ENCODE data around the gene AMBP.
A peak's percentile ranks its signal among the peaks of the same experiment; 100 is the strongest.

AMBP gene

DNA sequence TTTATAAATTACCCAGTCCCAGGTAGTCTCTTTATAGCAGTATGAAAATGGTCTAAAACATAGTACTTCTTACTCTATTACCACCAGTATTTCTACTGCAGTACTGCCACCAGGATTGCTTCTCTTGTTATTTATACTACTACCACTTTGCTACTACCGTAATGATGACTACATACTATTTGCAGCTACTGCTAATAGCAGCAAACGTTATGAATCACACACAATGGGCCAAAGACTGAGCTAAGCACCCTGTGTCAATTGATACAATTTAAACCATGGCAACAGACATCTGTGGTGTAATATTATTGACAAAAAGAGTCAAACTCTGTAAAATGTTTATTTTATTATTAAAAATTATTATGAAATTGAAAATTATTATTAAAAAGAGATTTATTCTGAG lies 36.3 kb upstream of the AMBP start:
- FAIRE-seq, result no peak
- DNase-seq (ENCODE audit: insufficient read length, low spot score), result no peak

DNA sequence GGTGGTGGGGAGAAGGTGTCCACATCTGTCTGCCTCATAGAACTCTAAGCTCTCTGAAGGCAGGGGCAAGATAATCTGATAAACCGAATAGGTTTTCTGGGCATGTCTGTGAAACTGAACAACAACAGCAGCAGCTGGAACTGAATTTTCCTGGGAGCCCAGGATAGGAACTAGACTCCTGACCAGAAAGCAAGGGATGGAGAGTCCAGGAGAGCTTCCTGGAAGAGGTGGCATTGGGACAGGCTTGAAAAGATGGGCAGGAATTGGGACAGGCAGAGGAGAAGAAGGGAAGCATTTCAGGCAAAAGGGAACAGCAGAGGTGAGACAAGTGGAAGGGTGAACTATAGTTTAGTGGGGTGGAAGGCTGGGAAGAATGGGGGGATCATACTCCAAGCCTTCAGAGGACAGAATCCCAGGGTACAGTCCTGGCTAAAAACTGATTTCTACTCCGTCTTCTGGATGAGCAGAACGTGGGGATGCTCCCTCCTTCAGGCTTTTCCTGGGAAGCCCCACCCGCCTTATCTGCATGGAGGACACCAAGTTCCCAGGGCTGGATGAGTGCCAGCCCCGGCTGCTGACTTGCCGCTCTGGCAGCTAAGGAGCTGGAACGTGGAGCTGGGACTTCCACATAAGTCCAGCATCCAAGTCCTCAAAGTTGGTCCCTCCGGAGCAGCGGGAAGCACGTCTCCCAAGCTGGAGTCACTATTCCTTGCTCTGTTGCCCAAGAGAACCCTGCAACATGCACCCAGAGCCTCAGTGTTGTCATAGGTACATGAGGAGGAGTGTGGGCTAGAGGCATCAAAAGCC lies 34.9 kb upstream of the AMBP start:
- FAIRE-seq (no peak), DNase-seq (ENCODE audit: insufficient read length, low spot score) (no peak)

DNA sequence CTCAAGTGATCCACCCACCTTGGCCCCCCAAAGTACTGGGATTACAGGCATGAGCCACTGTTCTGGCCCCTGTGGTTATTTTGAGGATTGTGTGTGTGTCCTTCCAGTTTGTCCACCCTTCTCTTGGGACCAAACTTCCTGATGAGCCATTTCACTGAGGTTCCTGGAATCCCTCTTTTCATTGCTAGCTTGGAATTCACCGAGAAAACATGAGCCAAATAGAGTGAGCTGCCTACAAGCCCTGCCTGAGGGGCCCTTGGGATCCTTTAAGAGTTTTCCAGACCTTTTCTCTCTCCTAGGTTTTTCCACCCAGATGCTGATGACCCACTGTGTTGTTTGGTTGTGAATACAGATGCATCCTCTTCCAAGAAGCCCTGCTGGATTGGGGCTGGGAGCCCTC lies 34.2 kb upstream of the AMBP start:
- no peak for DNase-seq (ENCODE audit: insufficient read length, low spot score)

DNA sequence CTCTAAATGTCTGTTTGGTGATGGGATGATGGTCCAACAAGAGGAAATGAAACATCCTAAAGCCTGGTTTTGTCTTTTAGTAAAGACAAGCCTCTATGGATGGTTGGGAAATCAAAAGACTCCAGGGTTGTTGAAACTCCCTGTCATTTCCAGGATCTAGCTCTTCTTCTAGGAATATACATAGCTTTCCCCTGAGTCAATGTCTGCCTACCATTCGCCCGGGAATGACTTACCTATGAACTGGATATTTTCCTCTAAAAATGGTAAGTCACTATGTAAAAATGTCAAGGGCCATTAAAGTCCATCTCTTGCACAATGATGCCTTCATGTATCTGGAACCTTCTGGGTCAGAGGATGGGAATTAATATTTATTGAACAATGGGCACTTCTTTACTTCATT lies 32.1 kb upstream of the AMBP start:
- FAIRE-seq, result no peak
- DNase-seq (ENCODE audit: insufficient read length, low spot score), result no peak

More for the DNA sequence above, 34.2 kb upstream of the AMBP start:
- no peak for FAIRE-seq

DNA sequence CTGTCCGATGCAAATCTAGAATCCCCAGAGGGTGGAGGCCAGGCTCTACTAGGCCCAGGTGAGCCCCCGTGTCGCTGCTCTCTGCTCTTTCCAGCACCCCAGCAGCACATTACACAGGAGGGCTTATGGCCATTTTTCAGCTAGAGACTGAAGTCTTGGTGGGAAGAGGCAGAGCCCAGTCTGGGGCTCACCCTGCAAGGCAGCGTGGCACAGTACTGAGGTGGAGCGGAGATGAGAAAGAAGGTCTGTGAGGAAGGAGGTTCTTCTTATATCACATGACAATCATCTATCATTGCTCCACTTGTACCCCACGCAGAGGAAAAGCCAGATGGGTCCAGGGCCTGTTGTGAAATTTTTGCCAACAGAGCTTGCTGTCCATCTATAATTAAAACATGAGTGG lies 31.0 kb upstream of the AMBP start:
- no peak for FAIRE-seq
- no peak for DNase-seq (ENCODE audit: insufficient read length, low spot score)

DNA sequence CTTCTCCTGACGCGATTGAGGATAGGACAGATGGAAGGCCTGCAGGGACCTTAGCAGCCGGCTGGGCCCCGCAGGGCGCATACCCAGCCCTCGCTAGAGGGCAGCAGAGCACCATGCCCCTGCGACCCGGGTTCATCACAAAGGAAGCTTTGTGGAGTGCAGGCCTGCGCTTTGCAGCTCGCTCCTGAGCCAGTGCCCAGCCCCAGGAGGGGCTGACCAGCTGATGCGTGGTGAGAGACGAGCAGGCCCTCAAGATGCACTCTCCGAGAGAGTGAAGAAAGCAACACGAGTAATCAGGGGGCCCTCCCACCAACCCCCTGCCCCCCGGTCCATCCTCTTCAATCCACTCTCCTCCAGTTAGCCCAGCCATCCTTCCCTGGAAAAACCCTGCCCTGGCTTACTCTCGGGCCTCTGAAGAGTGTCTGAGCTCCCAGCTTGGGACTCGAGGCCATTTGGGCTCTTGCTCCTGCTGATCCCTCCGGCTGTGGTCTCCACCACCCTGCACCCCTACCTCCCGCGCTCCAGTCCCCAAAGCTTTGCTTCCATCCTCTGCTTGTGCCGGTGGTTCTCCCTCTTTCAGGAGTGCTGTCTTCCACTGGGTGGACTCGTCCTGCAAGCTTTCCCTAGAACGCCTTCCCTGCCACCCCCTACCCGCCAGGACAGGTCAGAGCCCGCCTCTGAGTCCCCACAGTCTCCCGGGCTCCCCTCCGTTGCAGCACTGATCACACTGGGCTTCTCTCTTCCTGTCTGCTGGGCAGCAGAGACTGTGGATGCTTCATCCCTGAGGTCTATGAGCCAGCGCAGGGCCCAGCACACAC lies 30.1 kb upstream of the AMBP start:
- FAIRE-seq (peak; percentile 37), DNase-seq (ENCODE audit: insufficient read length, low spot score) (peak; percentile 59)

DNA sequence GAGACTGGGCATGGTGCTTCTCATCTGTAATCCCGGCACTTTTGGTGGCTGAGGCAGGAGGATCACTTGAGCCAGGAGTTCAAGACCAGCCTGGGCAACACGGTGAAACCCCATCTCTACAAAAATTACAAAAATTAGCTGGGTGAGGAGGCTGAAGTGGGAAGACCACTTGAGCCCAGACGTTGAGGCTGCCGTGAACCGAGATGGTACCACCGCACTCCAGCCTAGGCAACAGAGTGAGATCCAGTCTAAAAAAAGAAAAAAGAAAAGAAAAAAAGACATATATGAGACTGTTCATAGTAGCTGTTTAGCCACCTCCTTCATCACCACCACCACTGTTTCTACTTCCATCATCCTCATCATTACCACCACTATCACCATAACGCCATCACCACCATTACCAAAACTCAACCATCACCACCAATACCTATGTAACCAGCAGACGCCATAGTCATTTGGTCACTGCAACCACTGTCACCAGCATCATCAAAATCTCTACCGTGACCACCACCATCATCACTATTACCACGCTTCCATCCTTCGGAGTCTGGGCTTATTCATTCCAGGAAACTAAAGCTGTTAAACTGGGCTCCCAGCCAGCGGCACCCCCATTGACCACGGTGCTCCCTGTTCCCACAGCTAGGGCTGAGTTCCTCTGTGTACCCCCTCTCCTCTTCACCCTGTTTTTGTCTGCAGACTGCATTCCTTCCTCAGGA lies 29.3 kb upstream of the AMBP start:
- no peak for FAIRE-seq
- DNase-seq (ENCODE audit: insufficient read length, low spot score), result no peak

DNA sequence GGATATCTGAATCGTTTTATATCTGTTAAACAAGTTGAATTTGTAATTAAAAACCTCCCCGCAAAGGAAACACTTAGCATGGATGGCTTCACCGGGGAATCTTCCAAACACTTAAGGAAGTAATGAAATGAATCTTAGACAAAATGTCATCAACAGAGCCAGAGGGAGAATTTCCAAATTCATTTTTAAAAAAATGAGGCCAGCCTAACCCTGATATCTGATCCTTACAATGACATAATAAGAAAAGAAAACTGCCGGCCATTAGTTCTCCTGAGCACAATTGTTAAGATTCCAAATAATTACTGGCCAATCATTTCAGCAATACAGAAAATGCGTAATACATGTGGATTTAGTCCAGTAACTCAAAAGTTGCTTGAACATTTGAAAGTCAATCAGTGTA lies 27.1 kb upstream of the AMBP start:
- FAIRE-seq (no peak), DNase-seq (ENCODE audit: insufficient read length, low spot score) (no peak)

DNA sequence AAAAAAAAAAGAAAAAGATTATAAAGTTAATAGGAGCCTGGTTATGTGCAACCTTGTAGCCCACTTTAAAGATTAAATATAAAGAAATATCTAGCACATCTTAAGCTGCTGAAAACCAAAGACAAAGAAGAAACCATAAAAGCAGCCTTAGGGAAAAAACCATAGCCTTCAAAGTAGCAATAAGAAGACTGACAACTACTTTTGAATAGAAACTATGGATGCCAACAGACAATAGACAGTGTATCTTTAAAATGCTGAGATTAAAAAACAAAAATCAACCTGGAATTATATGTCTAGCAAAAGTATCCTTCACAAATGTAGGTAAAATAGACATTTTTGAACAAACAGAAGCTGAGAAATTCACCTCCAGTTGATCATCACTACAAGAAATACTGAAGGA lies 24.4 kb upstream of the AMBP start:
- FAIRE-seq (no peak), DNase-seq (ENCODE audit: insufficient read length, low spot score) (no peak)

DNA sequence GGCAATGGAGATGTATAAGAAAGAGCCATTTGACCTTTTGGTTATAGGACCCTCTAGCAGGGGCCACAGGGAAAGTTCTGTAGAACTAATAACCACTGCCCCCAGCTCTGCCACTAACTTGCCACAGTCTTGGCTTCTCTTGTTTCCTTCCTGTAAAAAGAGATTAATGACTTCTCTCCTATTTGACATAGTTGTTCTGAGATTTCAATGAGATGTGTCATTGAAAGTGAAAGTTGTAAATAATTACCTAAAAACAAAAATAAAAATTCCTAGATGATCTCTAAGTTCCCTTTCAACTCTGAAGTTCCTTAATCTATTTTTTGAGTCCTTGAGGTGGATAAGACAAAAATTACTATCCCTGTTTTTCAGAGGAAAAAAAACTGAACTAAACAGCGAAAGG lies 22.4 kb upstream of the AMBP start:
- no peak for DNase-seq (ENCODE audit: insufficient read length, low spot score)
- FAIRE-seq, result no peak

DNA sequence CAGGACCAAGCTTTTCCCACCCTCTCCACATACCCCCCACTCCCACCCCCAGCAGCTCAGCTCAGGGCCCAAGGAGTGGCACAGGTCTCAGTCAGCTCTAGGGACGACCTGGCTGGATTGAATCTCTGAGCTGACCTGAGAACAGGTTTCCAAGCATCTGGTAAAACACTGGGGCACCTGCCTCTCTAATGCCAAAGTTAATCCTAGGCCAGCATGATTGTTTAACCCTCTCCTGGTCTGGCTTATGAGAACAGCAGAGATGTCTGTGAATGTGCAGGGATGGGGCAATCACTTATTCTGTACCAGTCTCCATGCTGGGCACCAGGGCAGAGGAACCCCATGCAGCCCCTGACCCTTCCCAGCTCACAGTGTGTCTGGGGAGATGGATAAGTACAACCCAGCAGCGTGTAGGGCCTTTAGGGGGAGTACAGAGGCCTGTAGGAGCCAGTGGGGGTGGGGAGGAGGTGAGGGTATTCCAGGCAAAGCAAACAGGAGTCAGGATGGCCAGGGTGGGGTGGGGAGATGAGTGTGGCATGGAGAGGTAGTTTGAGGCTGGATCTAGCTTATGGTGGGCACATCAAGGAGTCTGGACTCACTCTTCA lies 21.7 kb upstream of the AMBP start:
- DNase-seq (ENCODE audit: insufficient read length, low spot score) (no peak), FAIRE-seq (no peak)

DNA sequence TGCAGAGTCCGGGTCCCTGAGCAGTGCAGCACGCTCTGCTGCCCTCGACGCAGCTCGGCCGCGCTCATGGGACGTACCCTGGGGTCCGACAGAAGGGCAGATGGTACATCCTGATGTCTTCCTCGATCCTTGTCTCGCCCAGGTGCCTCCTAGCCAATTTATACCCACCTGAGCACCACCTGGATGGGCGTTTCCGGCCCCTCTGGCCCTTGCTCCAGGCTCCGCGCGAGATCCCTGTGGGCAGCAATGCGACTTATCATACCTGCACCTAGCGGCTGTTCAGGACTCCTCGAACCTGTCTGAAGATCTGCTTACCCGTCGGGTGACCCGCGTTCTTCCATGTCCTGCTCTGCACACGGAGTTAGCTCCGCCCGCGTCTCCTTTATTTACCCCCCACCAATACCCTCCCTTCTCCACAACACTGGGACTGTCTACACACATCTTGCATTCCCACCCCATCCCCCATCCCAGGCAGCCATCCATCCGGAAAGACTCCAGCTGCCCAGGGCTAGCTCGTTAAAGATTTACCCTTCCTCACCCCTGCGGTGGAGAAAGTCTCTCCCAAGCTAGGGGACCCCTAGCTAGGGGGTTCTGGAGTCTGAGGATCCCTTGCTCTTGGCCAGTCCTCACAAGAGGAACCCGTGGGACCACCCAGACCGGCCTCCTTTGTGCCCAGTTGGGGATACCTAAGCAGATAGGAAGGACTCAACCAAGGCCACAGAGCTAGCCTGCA lies 21.0 kb upstream of the AMBP start, which contains the start of gene KIF12:
TSS of gene KIF12 (minus strand) at position 357 of the 733 bp plus-strand sequence. CDS start at position 341, 16 bp downstream.
- FAIRE-seq (no peak), DNase-seq (ENCODE audit: insufficient read length, low spot score) (no peak)

DNA sequence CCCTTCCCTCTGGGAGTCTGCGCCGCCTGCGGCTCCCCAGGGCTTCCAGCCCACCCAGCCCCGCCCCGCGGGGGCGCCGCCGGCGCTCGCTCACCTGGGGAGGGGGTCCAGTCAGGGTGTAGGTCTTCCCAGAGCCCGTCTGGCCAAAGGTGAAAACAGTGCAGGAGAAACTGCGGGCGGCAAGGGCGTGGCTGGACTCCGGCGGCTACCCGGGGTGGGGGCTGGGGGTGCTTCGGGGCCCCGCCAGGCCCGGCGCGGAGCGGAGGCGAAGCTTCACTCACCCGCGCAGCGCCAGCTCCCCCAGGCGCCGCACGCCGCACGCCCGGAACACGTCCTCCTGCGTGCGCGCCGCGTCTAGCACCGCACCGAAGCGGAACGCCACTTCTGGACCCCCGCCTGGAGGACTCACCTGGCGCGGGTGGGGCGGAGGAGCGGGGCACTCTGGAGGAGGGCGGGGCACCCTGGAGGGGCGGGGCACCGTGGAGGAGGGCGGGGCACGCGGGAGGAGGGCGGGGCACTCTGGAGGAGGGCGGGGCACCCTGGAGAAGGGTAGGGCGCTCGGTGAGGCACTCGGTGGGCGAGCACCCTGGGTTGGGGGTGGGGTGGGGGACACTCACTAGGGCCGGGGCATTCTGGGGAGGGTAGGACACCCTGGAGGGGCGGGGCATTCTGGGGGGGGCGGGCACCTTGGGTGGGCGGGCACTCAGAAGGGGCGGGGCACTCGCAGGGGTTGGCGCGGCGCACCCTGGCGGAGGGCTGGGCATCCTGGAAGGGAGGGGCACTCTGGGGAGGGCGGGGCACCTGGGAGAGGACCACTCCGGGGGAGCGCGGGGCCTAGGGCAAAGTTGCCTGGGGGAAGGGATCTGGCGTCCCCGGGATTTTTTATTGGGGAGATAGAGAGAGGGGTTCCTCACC lies 20.2 kb upstream of the AMBP start:
- DNase-seq (ENCODE audit: insufficient read length, low spot score), result no peak
- no peak for FAIRE-seq

DNA sequence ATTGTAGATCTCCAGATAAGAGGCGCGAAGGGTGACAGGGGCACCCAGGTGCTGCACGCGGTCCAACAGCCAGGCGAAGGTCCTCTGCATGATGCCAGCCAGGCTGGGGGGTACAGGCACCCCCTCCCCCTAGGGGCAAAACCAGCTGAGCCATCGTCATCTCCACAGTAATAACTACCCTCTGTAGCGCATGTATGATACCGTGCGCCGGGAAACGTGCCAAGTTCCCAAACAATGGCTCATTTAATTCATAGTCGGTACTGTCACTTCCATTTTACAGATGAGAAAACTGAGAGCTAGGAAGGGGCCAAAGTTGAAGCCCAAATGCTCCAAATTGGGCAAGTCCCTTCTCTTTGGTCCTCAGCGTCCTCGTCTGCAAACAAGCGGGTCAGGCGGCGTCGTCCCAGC lies 19.5 kb upstream of the AMBP start:
- no peak for FAIRE-seq
- no peak for DNase-seq (ENCODE audit: insufficient read length, low spot score)

DNA sequence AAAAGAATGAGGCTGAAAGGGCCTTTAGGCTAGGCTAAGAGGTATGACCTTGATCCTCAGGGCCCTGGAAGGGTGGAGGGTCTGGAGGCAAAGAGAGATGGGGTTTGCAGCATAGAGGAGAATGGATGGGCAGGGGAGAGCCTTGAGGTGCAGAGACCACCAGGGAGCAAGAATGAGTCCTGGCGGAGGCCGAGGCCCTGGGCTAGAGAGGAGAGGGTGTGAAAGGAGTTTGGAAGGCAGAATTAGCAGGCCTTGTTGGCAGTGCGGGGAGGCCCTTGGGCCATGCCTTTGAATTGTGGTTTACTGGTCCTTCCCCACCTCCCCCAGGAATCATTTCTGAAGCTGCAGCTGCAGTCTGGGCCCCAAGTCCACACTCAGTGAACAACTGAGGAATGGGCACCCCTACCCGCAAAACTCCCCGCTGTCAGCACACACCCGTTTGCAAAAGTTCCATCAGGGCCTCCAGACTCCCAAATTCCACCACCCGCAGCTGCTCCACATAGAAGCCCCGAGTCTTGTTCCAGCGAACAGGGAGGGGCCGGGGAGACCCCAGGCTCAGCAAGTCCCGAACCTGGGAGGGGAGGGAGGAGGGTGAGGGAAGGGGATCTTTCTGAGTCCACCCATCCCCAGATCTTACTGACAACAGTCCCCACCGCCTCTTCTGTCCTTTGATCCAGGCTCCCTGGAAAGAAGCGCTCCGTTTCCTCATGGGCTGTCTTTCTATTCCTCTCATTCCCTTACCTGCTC lies 18.9 kb upstream of the AMBP start:
- no peak for DNase-seq (ENCODE audit: insufficient read length, low spot score)

DNA sequence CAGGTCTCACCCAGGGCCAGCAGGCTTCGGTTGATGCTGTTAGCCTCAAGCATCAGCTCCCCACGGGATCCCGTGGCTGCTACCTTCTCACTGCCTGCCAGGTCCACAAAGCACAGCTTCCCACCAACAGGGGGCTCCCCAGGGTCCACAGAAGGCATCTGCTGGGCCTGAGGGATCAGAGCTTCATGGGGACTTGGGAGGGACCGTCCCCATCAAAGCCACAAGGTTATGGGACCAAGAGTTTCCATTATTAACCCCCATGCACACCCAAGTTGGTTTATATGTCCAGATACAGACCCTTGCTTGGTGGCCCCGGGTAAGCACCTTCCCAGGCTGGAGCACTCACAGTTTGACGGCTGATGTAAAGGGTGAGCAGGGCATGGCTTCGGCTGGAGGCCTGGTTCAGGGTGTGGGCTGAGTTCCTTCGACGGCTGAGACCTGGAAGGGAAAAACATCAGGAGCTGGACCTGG lies 18.0 kb upstream of the AMBP start:
- FAIRE-seq (no peak), DNase-seq (ENCODE audit: insufficient read length, low spot score) (no peak)

More for the DNA sequence above, 18.9 kb upstream of the AMBP start:
- no peak for FAIRE-seq

DNA sequence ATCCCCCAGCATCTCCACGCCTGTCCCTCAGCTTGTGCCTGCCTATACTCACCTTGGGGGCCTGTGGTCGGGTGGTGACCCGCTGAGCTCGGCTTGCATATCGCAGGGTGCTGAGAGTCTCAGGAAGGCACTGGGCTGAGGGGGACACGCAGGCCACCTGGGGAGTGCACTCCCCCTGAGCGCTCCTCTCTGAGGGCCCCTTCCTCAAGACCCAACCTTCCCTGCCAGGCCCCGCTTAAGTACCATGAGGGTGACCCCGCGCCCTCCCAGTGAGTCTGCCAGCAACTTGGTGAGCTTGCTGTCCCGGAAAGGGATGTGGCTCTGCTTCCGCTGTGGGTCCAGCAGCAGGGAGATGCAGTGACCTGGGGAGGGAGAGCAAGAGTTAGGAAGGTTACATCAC lies 16.9 kb upstream of the AMBP start:
- FAIRE-seq (no peak), DNase-seq (ENCODE audit: insufficient read length, low spot score) (no peak)

DNA sequence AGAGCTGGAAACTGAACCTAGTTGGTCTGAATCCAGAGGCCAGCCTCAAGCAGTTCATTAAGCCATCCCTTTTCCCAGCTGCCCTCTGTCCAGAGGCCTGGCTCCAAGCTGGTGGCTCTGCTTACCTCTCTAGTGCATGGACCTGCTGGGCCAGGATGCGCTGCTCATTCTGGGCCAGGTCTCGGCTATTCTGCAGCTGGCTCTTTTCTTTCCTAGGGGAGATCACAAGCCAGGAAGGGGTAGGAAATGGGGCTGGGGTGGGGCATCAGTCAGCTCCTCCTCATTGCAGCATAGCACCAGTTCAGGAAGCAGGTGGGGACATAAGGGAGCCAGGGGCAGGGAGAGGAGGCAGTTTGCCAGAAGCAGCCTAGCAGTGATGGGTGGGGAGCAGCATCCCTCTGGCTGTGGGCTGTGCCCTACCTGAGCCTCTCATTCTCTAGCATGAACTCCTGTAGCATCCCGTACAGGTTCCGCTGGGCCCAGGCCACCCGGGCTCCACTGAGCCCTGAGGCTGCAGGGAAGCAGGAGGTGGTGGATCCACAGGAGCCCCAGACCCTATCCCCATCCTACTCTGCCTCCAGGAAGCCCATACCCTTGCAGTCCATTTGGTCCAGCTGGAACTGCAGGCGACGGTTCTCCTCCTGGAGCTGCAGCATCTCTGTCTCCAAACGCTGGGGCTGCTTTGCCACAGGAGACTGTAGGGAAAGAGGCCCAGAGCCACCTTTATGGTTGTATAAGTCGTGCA lies 15.8 kb upstream of the AMBP start:
- no peak for FAIRE-seq
- no peak for DNase-seq (ENCODE audit: insufficient read length, low spot score)
